Trophoblast cell (in vitro differentiated cells and primary cell): ENCODE data around the gene CTDP1.

Source experiments
- DNase-seq, 2 donors: peaks; one replicate each; pipeline ENCODE4 v3.0.0-alpha.2; 2016
- H2AFZ ChIP-seq: 2 replicates; pipeline ENCODE4 v1.6.1; 2013; ENCODE audit warnings: low read length, moderate library complexity, mild to moderate bottlenecking; ENCODE audit not compliant: insufficient read depth, poor library complexity
- H2AK5ac ChIP-seq: 2 replicates; pipeline ENCODE4 v1.6.1; 2013; ENCODE audit warnings: mild to moderate bottlenecking, low read length
- H2BK120ac ChIP-seq: 2 replicates; pipeline ENCODE4 v1.6.1; 2013; ENCODE audit warnings: low read length, mild to moderate bottlenecking, moderate library complexity; ENCODE audit not compliant: insufficient read depth, poor library complexity
- H2BK12ac ChIP-seq: 2 replicates; pipeline ENCODE4 v1.6.1; 2013; ENCODE audit warnings: mild to moderate bottlenecking, low read length, moderate library complexity
- H2BK5ac ChIP-seq: 2 replicates; pipeline ENCODE4 v1.6.1; 2013; ENCODE audit warnings: low read length, low read depth, moderate library complexity, mild to moderate bottlenecking; ENCODE audit not compliant: poor library complexity
- H3K14ac ChIP-seq: 2 replicates; pipeline ENCODE4 v1.6.1; 2013; ENCODE audit warnings: mild to moderate bottlenecking, low read length
- H3K18ac ChIP-seq: 2 replicates; pipeline ENCODE4 v1.6.1; 2013; ENCODE audit warnings: mild to moderate bottlenecking, low read length
- H3K23ac ChIP-seq: 2 replicates; pipeline ENCODE4 v1.6.1; 2013; ENCODE audit warnings: low read length
- H3K27ac ChIP-seq: 2 replicates; pipeline ENCODE4 v1.5.1; 2013; ENCODE audit warnings: low read depth, mild to moderate bottlenecking, inconsistent platforms, low read length, moderate library complexity
- H3K27me3 ChIP-seq: 2 replicates; pipeline ENCODE4 v1.6.1; 2013; ENCODE audit warnings: inconsistent platforms, mild to moderate bottlenecking, low read length, moderate library complexity; ENCODE audit not compliant: insufficient read depth
- H3K36me3 ChIP-seq, 2 experiments: 1 replicate in 1 of 2; 2 replicates in 1 of 2; pipeline ENCODE4 v1.6.1; 2013; ENCODE audit warnings: low read length in 2 of 2, mild to moderate bottlenecking in 2 of 2, moderate library complexity in 1 of 2; ENCODE audit not compliant: insufficient read depth in 2 of 2, control insufficient read depth in 1 of 2
- H3K4ac ChIP-seq: 2 replicates; pipeline ENCODE4 v1.6.1; 2013; ENCODE audit warnings: low read depth, mild to moderate bottlenecking, low read length, moderate library complexity
- H3K4me1 ChIP-seq, 2 experiments: 1 replicate in 1 of 2; 2 replicates in 1 of 2; pipeline ENCODE4 v1.6.1; 2013; ENCODE audit warnings: low read length in 2 of 2, mild to moderate bottlenecking in 2 of 2, moderate library complexity in 1 of 2; ENCODE audit not compliant: insufficient read depth in 2 of 2, control insufficient read depth in 1 of 2
- H3K4me2 ChIP-seq: 2 replicates; pipeline ENCODE4 v1.6.1; 2013; ENCODE audit warnings: inconsistent platforms, mild to moderate bottlenecking, low read length, moderate library complexity
- H3K4me3 ChIP-seq: 2 replicates; pipeline ENCODE4 v1.5.1; 2013; ENCODE audit warnings: mild to moderate bottlenecking, low read depth, low read length, inconsistent platforms
- H3K79me1 ChIP-seq: one replicate; pipeline ENCODE4 v1.6.1; 2013; ENCODE audit warnings: low read length
- H3K79me2 ChIP-seq: 2 replicates; pipeline ENCODE4 v1.6.1; 2013; ENCODE audit warnings: low read length, mild to moderate bottlenecking; ENCODE audit not compliant: control insufficient read depth, insufficient read depth, poor library complexity
- H3K9ac ChIP-seq: 2 replicates; pipeline ENCODE4 v1.6.1; 2013; ENCODE audit warnings: mild to moderate bottlenecking, low read length
- H3K9me3 ChIP-seq: 2 replicates; pipeline ENCODE4 v1.6.1; 2013; ENCODE audit warnings: low read depth, mild to moderate bottlenecking, control low read depth, inconsistent platforms, low read length; ENCODE audit not compliant: insufficient read depth
- H4K12ac ChIP-seq: 2 replicates; pipeline ENCODE4 v1.6.1; 2013; ENCODE audit warnings: low read depth, mild to moderate bottlenecking, low read length, moderate library complexity
- H4K8ac ChIP-seq: 2 replicates; pipeline ENCODE4 v1.6.1; 2013; ENCODE audit warnings: low read depth, mild to moderate bottlenecking, low read length, moderate library complexity
- H4K91ac ChIP-seq: one replicate; pipeline ENCODE4 v1.6.1; 2013; ENCODE audit warnings: low read depth, mild to moderate bottlenecking, low read length, moderate library complexity
- WGBS: extraction: QIAGEN DNeasy Blood & Tissue Kit; methylation state at CpG from one replicate; pipeline ENCODE4 v1.1.7; 2013; ENCODE audit warnings: missing lambda C conversion rate; ENCODE audit not compliant: insufficient read length, insufficient coverage; ENCODE audit errors: extremely low coverage; 5-methylcytosine and 5-hydroxymethylcytosine counted together

The CTDP1 gene

GRCh38 chr18:79690586-79691482, 11.2 kb downstream of the CTDP1 start:
- H3K9me3 ChIP-seq, result no peaks in the 10 kb centered on the region
- H2AFZ ChIP-seq, result no peak overlapping the region
- H3K4me2 ChIP-seq, result no peak overlapping the region
- no peak overlapping the region for H4K91ac ChIP-seq
- H3K79me1 ChIP-seq, result no peaks in the 10 kb centered on the region
- H3K27me3 ChIP-seq, result no peaks in the 10 kb centered on the region
- H4K12ac ChIP-seq, result no peak overlapping the region
- no peak overlapping the region for H3K23ac ChIP-seq
- H2BK120ac ChIP-seq, result no peak overlapping the region
- peaks cover 11% of the 10 kb centered on the region for H3K79me2 ChIP-seq
- H3K9ac ChIP-seq, result no peak overlapping the region
- H3K36me3 ChIP-seq, result peaks cover 6 to 7% of the 10 kb centered on the region in 2 experiments
- no peak overlapping the region for H3K14ac ChIP-seq
- no peak overlapping the region for H2BK5ac ChIP-seq
- WGBS, result no CpG with 5 or more reads among the region's 33 CpGs
- H3K4me1 ChIP-seq, result peaks cover 6 to 7% of the 10 kb centered on the region in 2 experiments
- peak overlapping the region; percentile 57 for H3K4ac ChIP-seq
- DNase-seq, result no peak
- H2BK12ac ChIP-seq, result no peak overlapping the region
- H2AK5ac ChIP-seq, result no peak overlapping the region
- no peak overlapping the region for H3K27ac ChIP-seq
- peak overlapping the region; percentile 20 for H4K8ac ChIP-seq
- H3K4me3 ChIP-seq, result no peak overlapping the region
- H3K18ac ChIP-seq, result peak overlapping the region; percentile 55

GRCh38 chr18:79692056-79692455, 12.5 kb downstream of the CTDP1 start:
- no CpG with 5 or more reads among the region's 14 CpGs for WGBS

GRCh38 chr18:79692886-79693285, 13.3 kb downstream of the CTDP1 start:
- no peak overlapping the region for H4K91ac ChIP-seq
- H3K4me1 ChIP-seq, result peaks cover 2% of the 10 kb centered on the region in 2 experiments
- no peak overlapping the region for H2AFZ ChIP-seq
- no peaks in the 10 kb centered on the region for H3K79me1 ChIP-seq
- no peak overlapping the region for H2BK12ac ChIP-seq
- DNase-seq, result no peak
- H2BK120ac ChIP-seq, result no peak overlapping the region
- H2BK5ac ChIP-seq, result no peak overlapping the region
- no peak overlapping the region for H4K12ac ChIP-seq
- H3K9ac ChIP-seq, result no peak overlapping the region
- H3K36me3 ChIP-seq, result peaks cover 23 to 25% of the 10 kb centered on the region in 2 experiments
- no peak overlapping the region for H3K14ac ChIP-seq
- H3K27ac ChIP-seq, result no peak overlapping the region
- peaks cover 11% of the 10 kb centered on the region for H3K79me2 ChIP-seq
- no peak overlapping the region for H3K18ac ChIP-seq
- H4K8ac ChIP-seq, result no peak overlapping the region
- H3K9me3 ChIP-seq, result no peaks in the 10 kb centered on the region
- no peak overlapping the region for H3K4me2 ChIP-seq
- 100% methylated on average over 2 of the region's 12 CpGs for WGBS
- peak overlapping the region; percentile 39 for H3K4ac ChIP-seq
- H3K23ac ChIP-seq, result no peak overlapping the region
- no peak overlapping the region for H3K4me3 ChIP-seq
- H3K27me3 ChIP-seq, result no peaks in the 10 kb centered on the region
- no peak overlapping the region for H2AK5ac ChIP-seq

More at GRCh38 chr18:79692056-79692455, 12.5 kb downstream of the CTDP1 start:
- Histone ChIP-seq H2BK12ac (no peak overlapping the region), H3K18ac (no peak overlapping the region), H3K79me2 (peaks cover 11% of the 10 kb centered on the region), H3K4me2 (no peak overlapping the region), H3K79me1 (no peaks in the 10 kb centered on the region), H3K4ac (no peak overlapping the region), H3K23ac (no peak overlapping the region), H3K9me3 (no peaks in the 10 kb centered on the region), H2BK5ac (no peak overlapping the region), H2AFZ (no peak overlapping the region), H3K4me3 (no peak overlapping the region), H4K8ac (no peak overlapping the region), H4K12ac (no peak overlapping the region), H3K36me3 (peaks cover 16 to 17% of the 10 kb centered on the region in 2 experiments), H3K27me3 (no peaks in the 10 kb centered on the region), H2BK120ac (no peak overlapping the region), H3K14ac (no peak overlapping the region), H3K4me1 (peaks cover 6 to 7% of the 10 kb centered on the region in 2 experiments), H3K9ac (no peak overlapping the region), H2AK5ac (no peak overlapping the region), H3K27ac (no peak overlapping the region), H4K91ac (no peak overlapping the region)
- DNase-seq, result no peak

- H4K12ac ChIP-seq, result no peak overlapping the region
- H3K4me2 ChIP-seq, result no peak overlapping the region
- no peaks in the 10 kb centered on the region for H3K4me1 ChIP-seq
- H2AFZ ChIP-seq, result no peak overlapping the region
- peaks cover 10% of the 10 kb centered on the region for H3K79me2 ChIP-seq
- no peak overlapping the region for H3K4ac ChIP-seq
- no CpG with 5 or more reads among the region's 31 CpGs for WGBS
- H3K27ac ChIP-seq, result no peak overlapping the region
- H2AK5ac ChIP-seq, result no peak overlapping the region
- H2BK5ac ChIP-seq, result no peak overlapping the region
- no peak overlapping the region for H3K9ac ChIP-seq
- H3K18ac ChIP-seq, result no peak overlapping the region
- no peak overlapping the region for H3K23ac ChIP-seq
- H4K91ac ChIP-seq, result no peak overlapping the region
- no peak overlapping the region for H2BK120ac ChIP-seq
- H2BK12ac ChIP-seq, result no peak overlapping the region
- H3K36me3 ChIP-seq, result peaks cover 31 to 33% of the 10 kb centered on the region in 2 experiments
- H3K9me3 ChIP-seq, result no peaks in the 10 kb centered on the region
- H3K14ac ChIP-seq, result no peak overlapping the region
- no peak overlapping the region for H4K8ac ChIP-seq
- no peaks in the 10 kb centered on the region for H3K27me3 ChIP-seq
- no peaks in the 10 kb centered on the region for H3K79me1 ChIP-seq
- no peak overlapping the region for H3K4me3 ChIP-seq
- DNase-seq, result no peak
Measured at GRCh38 chr18:79693561-79694205, 14.1 kb downstream of the CTDP1 start.
